Measurements from ENCODE around the gene PLGLB2.
"Not testable (repeated sequence)": the region's sequence is repeated elsewhere in the genome, so short reads cannot be mapped to it uniquely, and the experiment has no call there.

The PLGLB2 gene

GRCh38 chr2:87747791-87748190 is at the start of gene PLGLB2:
PLGLB2 (plus strand) TSS chr2:87748087; CDS start chr2:87748154, 67 bp downstream.
- H3K9me3 Mint-ChIP-seq; H3K36me3 Mint-ChIP-seq (ENCODE audit: low read depth); H3K27ac Mint-ChIP-seq: not testable (repeated sequence)

GRCh38 chr2:87704572-87705323 is 43.1 kb upstream of the PLGLB2 start:
- H3K9me3 Mint-ChIP-seq; H3K4me3 Mint-ChIP-seq; H3K36me3 Mint-ChIP-seq (ENCODE audit: low read depth); DNase-seq; H3K27me3 Mint-ChIP-seq (ENCODE audit: low read depth, poor library complexity); H3K4me1 Mint-ChIP-seq; H3K27ac Mint-ChIP-seq: not testable (repeated sequence)

More at GRCh38 chr2:87747791-87748190, at the start of gene PLGLB2:
- H3K27me3 Mint-ChIP-seq (ENCODE audit: low read depth, poor library complexity); H3K4me1 Mint-ChIP-seq; DNase-seq; H3K4me3 Mint-ChIP-seq: not testable (repeated sequence)

- not testable (repeated sequence) for DNase-seq; H3K9me3 Mint-ChIP-seq; H3K36me3 Mint-ChIP-seq (ENCODE audit: low read depth); H3K4me3 Mint-ChIP-seq; H3K4me1 Mint-ChIP-seq; H3K27ac Mint-ChIP-seq; H3K27me3 Mint-ChIP-seq (ENCODE audit: low read depth, poor library complexity)
These were observed 39.5 kb upstream of the PLGLB2 start for GRCh38 chr2:87708368-87708767.

- H3K4me1 Mint-ChIP-seq; H3K36me3 Mint-ChIP-seq (ENCODE audit: low read depth); H3K9me3 Mint-ChIP-seq; H3K27me3 Mint-ChIP-seq (ENCODE audit: low read depth, poor library complexity); DNase-seq; H3K4me3 Mint-ChIP-seq; H3K27ac Mint-ChIP-seq: not testable (repeated sequence)
These were observed 19.8 kb upstream of the PLGLB2 start for GRCh38 chr2:87727940-87728599.

GRCh38 chr2:87740928-87741327 is 7.0 kb upstream of the PLGLB2 start:
- not testable (repeated sequence) for DNase-seq; H3K27me3 Mint-ChIP-seq (ENCODE audit: low read depth, poor library complexity); H3K4me3 Mint-ChIP-seq; H3K27ac Mint-ChIP-seq; H3K4me1 Mint-ChIP-seq; H3K9me3 Mint-ChIP-seq; H3K36me3 Mint-ChIP-seq (ENCODE audit: low read depth)

GRCh38 chr2:87742393-87743108 is 5.3 kb upstream of the PLGLB2 start:
- not testable (repeated sequence) for H3K4me1 Mint-ChIP-seq; DNase-seq; H3K27ac Mint-ChIP-seq; H3K36me3 Mint-ChIP-seq (ENCODE audit: low read depth); H3K4me3 Mint-ChIP-seq; H3K27me3 Mint-ChIP-seq (ENCODE audit: low read depth, poor library complexity); H3K9me3 Mint-ChIP-seq

GRCh38 chr2:87743638-87744037 is 4.2 kb upstream of the PLGLB2 start:
- not testable (repeated sequence) for H3K27ac Mint-ChIP-seq; DNase-seq; H3K9me3 Mint-ChIP-seq; H3K4me1 Mint-ChIP-seq; H3K36me3 Mint-ChIP-seq (ENCODE audit: low read depth); H3K4me3 Mint-ChIP-seq; H3K27me3 Mint-ChIP-seq (ENCODE audit: low read depth, poor library complexity)

GRCh38 chr2:87745353-87745951 is 2.4 kb upstream of the PLGLB2 start:
- H3K4me1 Mint-ChIP-seq; DNase-seq; H3K27ac Mint-ChIP-seq; H3K4me3 Mint-ChIP-seq; H3K9me3 Mint-ChIP-seq; H3K36me3 Mint-ChIP-seq (ENCODE audit: low read depth); H3K27me3 Mint-ChIP-seq (ENCODE audit: low read depth, poor library complexity): not testable (repeated sequence)

GRCh38 chr2:87748524-87748923 is 637 bp downstream of the PLGLB2 start:
- not testable (repeated sequence) for H3K36me3 Mint-ChIP-seq (ENCODE audit: low read depth); H3K4me3 Mint-ChIP-seq; H3K27ac Mint-ChIP-seq; H3K27me3 Mint-ChIP-seq (ENCODE audit: low read depth, poor library complexity); H3K4me1 Mint-ChIP-seq; H3K9me3 Mint-ChIP-seq; DNase-seq

- H3K4me3 Mint-ChIP-seq; H3K27me3 Mint-ChIP-seq (ENCODE audit: low read depth, poor library complexity); H3K27ac Mint-ChIP-seq; H3K36me3 Mint-ChIP-seq (ENCODE audit: low read depth); H3K4me1 Mint-ChIP-seq; H3K9me3 Mint-ChIP-seq; DNase-seq: not testable (repeated sequence)
These were observed 2.7 kb downstream of the PLGLB2 start for GRCh38 chr2:87750560-87750959.

- H3K27ac Mint-ChIP-seq; DNase-seq; H3K4me1 Mint-ChIP-seq; H3K36me3 Mint-ChIP-seq (ENCODE audit: low read depth); H3K4me3 Mint-ChIP-seq; H3K27me3 Mint-ChIP-seq (ENCODE audit: low read depth, poor library complexity); H3K9me3 Mint-ChIP-seq: not testable (repeated sequence)
These were observed 6.9 kb downstream of the PLGLB2 start for GRCh38 chr2:87754759-87755158.

Data from nephron progenitor cell (in vitro differentiated cells).